ENCODE results near the gene PDE7B. TPM values are rescaled to one million over a fixed set of nuclear protein-coding genes. Genes with fewer than 3 reads are reported as not detected.

PDE7B gene
- polyA plus RNA-seq, 3 donors from 2014 or later: 0.14 TPM; not detected in 2

- Mint-ChIP-seq H3K9me3 (peaks cover 0 to 4% (median 0%) of the 10 kb centered on the region in 6 donors), H3K4me3 (no peak overlapping the region), H3K27me3 (ENCODE audit: low read depth in 3 of 3) (peaks cover 2 to 4% (median 4%) of the 10 kb centered on the region in 3 donors), H3K36me3 (no peaks in the 10 kb centered on the region), H3K27ac (no peak overlapping the region), H3K4me1 (no peaks in the 10 kb centered on the region)
- DNase-seq: no peak
Observed at GRCh38 chr6:135999393-135999792, 147.9 kb downstream of the PDE7B start.

- DNase-seq: no peak
- Mint-ChIP-seq H3K36me3 (no peaks in the 10 kb centered on the region), H3K27ac (no peak overlapping the region), H3K27me3 (ENCODE audit: low read depth in 3 of 3) (peaks cover 0 to 5% (median 2%) of the 10 kb centered on the region in 3 donors), H3K4me3 (no peak overlapping the region), H3K9me3 (peaks cover 0 to 8% (median 4%) of the 10 kb centered on the region in 6 donors), H3K4me1 (no peaks in the 10 kb centered on the region)
Observed at GRCh38 chr6:136007345-136007744, 155.8 kb downstream of the PDE7B start.

GRCh38 chr6:136011475-136011874 lies 160.0 kb downstream of the PDE7B start:
- H3K4me1 Mint-ChIP-seq: no peaks in the 10 kb centered on the region
- no peak overlapping the region for H3K4me3 Mint-ChIP-seq
- H3K36me3 Mint-ChIP-seq: no peaks in the 10 kb centered on the region
- DNase-seq: no peak
- peaks cover 0 to 9% (median 2%) of the 10 kb centered on the region in 6 donors for H3K9me3 Mint-ChIP-seq
- peaks cover 0 to 3% (median 2%) of the 10 kb centered on the region in 3 donors for H3K27me3 Mint-ChIP-seq (ENCODE audit: low read depth in 3 of 3)
- H3K27ac Mint-ChIP-seq: no peak overlapping the region

- Mint-ChIP-seq H3K9me3 (peaks cover 0 to 9% (median 0%) of the 10 kb centered on the region in 6 donors), H3K27ac (no peak overlapping the region), H3K4me1 (no peaks in the 10 kb centered on the region), H3K4me3 (no peak overlapping the region), H3K27me3 (ENCODE audit: low read depth in 3 of 3) (peaks cover 0 to 3% (median 2%) of the 10 kb centered on the region in 3 donors), H3K36me3 (no peaks in the 10 kb centered on the region)
- no peak for DNase-seq
Observed at GRCh38 chr6:136012198-136012887, 160.8 kb downstream of the PDE7B start.

- Mint-ChIP-seq H3K4me3 (no peak overlapping the region), H3K4me1 (no peaks in the 10 kb centered on the region), H3K27me3 (ENCODE audit: low read depth in 3 of 3) (peaks cover 0 to 2% (median 0%) of the 10 kb centered on the region in 3 donors), H3K36me3 (no peaks in the 10 kb centered on the region), H3K9me3 (peaks cover 0 to 9% (median 0%) of the 10 kb centered on the region in 6 donors), H3K27ac (no peak overlapping the region)
- DNase-seq: no peak
Observed at GRCh38 chr6:136012943-136013342, 161.4 kb downstream of the PDE7B start.

- Mint-ChIP-seq H3K36me3 (no peaks in the 10 kb centered on the region), H3K27me3 (ENCODE audit: low read depth in 3 of 3) (peaks cover 0 to 2% (median 0%) of the 10 kb centered on the region in 3 donors), H3K27ac (no peak overlapping the region), H3K4me1 (no peaks in the 10 kb centered on the region), H3K9me3 (peaks cover 0 to 4% (median 0%) of the 10 kb centered on the region in 6 donors), H3K4me3 (no peak overlapping the region)
- no peak for DNase-seq
Observed at GRCh38 chr6:136014454-136015437, 163.2 kb downstream of the PDE7B start.

GRCh38 chr6:136015531-136015930 lies 164.0 kb downstream of the PDE7B start:
- Mint-ChIP-seq H3K4me3 (no peak overlapping the region), H3K27me3 (ENCODE audit: low read depth in 3 of 3) (no peaks in the 10 kb centered on the region), H3K36me3 (no peaks in the 10 kb centered on the region), H3K4me1 (no peaks in the 10 kb centered on the region), H3K9me3 (peaks cover 0 to 2% (median 0%) of the 10 kb centered on the region in 6 donors), H3K27ac (no peak overlapping the region)
- DNase-seq: no peak

GRCh38 chr6:136016228-136017225 lies 165.0 kb downstream of the PDE7B start:
- Mint-ChIP-seq H3K4me3 (no peak overlapping the region), H3K27ac (no peak overlapping the region)

GRCh38 chr6:136020691-136021090 lies 169.2 kb downstream of the PDE7B start:
- DNase-seq: no peak
- Mint-ChIP-seq H3K27ac (no peak overlapping the region), H3K9me3 (no peaks in the 10 kb centered on the region), H3K27me3 (ENCODE audit: low read depth in 3 of 3) (no peaks in the 10 kb centered on the region), H3K4me3 (no peak overlapping the region), H3K36me3 (no peaks in the 10 kb centered on the region), H3K4me1 (no peaks in the 10 kb centered on the region)

More at GRCh38 chr6:136016228-136017225, 165.0 kb downstream of the PDE7B start:
- Mint-ChIP-seq H3K36me3 (no peaks in the 10 kb centered on the region), H3K27me3 (ENCODE audit: low read depth in 3 of 3) (no peaks in the 10 kb centered on the region), H3K4me1 (no peaks in the 10 kb centered on the region), H3K9me3 (peaks cover 0 to 2% (median 0%) of the 10 kb centered on the region in 6 donors)
- DNase-seq: no peak

- Mint-ChIP-seq H3K36me3 (no peaks in the 10 kb centered on the region), H3K4me3 (no peak overlapping the region), H3K27me3 (ENCODE audit: low read depth in 3 of 3) (no peaks in the 10 kb centered on the region), H3K27ac (no peak overlapping the region), H3K4me1 (no peaks in the 10 kb centered on the region), H3K9me3 (no peaks in the 10 kb centered on the region)
- no peak for DNase-seq
Observed at GRCh38 chr6:136022224-136022874, 170.8 kb downstream of the PDE7B start.

- H3K9me3 Mint-ChIP-seq: no peaks in the 10 kb centered on the region
- H3K36me3 Mint-ChIP-seq: no peaks in the 10 kb centered on the region
- peaks cover 0 to 2% (median 0%) of the 10 kb centered on the region in 3 donors for H3K27me3 Mint-ChIP-seq (ENCODE audit: low read depth in 3 of 3)
Observed at GRCh38 chr6:136024711-136025110, 173.2 kb downstream of the PDE7B start.

GRCh38 chr6:136025736-136026135 lies 174.2 kb downstream of the PDE7B start:
- Mint-ChIP-seq H3K4me3 (no peak overlapping the region), H3K9me3 (no peaks in the 10 kb centered on the region), H3K36me3 (no peaks in the 10 kb centered on the region), H3K27me3 (ENCODE audit: low read depth in 3 of 3) (peaks cover 0 to 3% (median 2%) of the 10 kb centered on the region in 3 donors), H3K4me1 (no peaks in the 10 kb centered on the region), H3K27ac (no peak overlapping the region)
- DNase-seq: no peak

More at GRCh38 chr6:136024711-136025110, 173.2 kb downstream of the PDE7B start:
- no peak overlapping the region for H3K4me3 Mint-ChIP-seq
- H3K27ac Mint-ChIP-seq: no peak overlapping the region
- H3K4me1 Mint-ChIP-seq: no peaks in the 10 kb centered on the region
- DNase-seq: no peak

GRCh38 chr6:136030131-136030530 lies 178.6 kb downstream of the PDE7B start:
- peaks cover 0 to 6% (median 2%) of the 10 kb centered on the region in 3 donors for H3K27me3 Mint-ChIP-seq (ENCODE audit: low read depth in 3 of 3)
- H3K27ac Mint-ChIP-seq: no peak overlapping the region
- no peak for DNase-seq
- no peaks in the 10 kb centered on the region for H3K36me3 Mint-ChIP-seq
- no peaks in the 10 kb centered on the region for H3K9me3 Mint-ChIP-seq
- no peak overlapping the region for H3K4me3 Mint-ChIP-seq
- no peaks in the 10 kb centered on the region for H3K4me1 Mint-ChIP-seq

Data from immature natural killer cell (primary cell).